Endothelial cell (in vitro differentiated cells): ENCODE measurements around the gene NFATC1. TPM values are rescaled to one million over a fixed set of nuclear protein-coding genes. Genes with fewer than 3 reads are reported as not detected.

Source experiments
- DNase-seq: peaks from one replicate; pipeline ENCODE4 v3.0.0; 2021; ENCODE audit warnings: low spot score
- H3K27ac Mint-ChIP-seq: one replicate; pipeline ENCODE4 v1.8.0; 2021; ENCODE audit warnings: mixed read lengths, inconsistent platforms; ENCODE audit not compliant: unreplicated experiment
- H3K27me3 Mint-ChIP-seq: one replicate; pipeline ENCODE4 v1.8.0; 2021; ENCODE audit warnings: mild to moderate bottlenecking, moderate library complexity, mixed read lengths, inconsistent platforms; ENCODE audit not compliant: unreplicated experiment
- H3K36me3 Mint-ChIP-seq: one replicate; pipeline ENCODE4 v1.8.0; 2021; ENCODE audit warnings: mild to moderate bottlenecking, low read depth, mixed read lengths, inconsistent platforms; ENCODE audit not compliant: unreplicated experiment
- H3K4me1 Mint-ChIP-seq: one replicate; pipeline ENCODE4 v1.8.0; 2021; ENCODE audit warnings: mild to moderate bottlenecking, mixed read lengths, inconsistent platforms; ENCODE audit not compliant: unreplicated experiment
- H3K4me3 Mint-ChIP-seq: one replicate; pipeline ENCODE4 v1.8.0; 2021; ENCODE audit warnings: mild to moderate bottlenecking, mixed read lengths, inconsistent platforms; ENCODE audit not compliant: unreplicated experiment
- H3K9me3 Mint-ChIP-seq: one replicate; pipeline ENCODE4 v1.8.0; 2021; ENCODE audit warnings: mixed read lengths, inconsistent platforms; ENCODE audit not compliant: unreplicated experiment
- total RNA-seq: library from RNA; stranded (reverse); fragmentation: NEBNext Ultra II Directional; extraction: Animal tissue kit (Norgen Biotek cat#: 25700); gene quantifications from one replicate; pipeline ENCODE4 v1.2.1, GENCODE V29; 2021; ENCODE audit not compliant: unreplicated experiment
- TF ChIP-seq, protein P1 (sequence below): fragments of 200-600 bp; sonication (generic); IDR thresholded peaks from one replicate; pipeline ENCODE4 v1.5.0; 2021; ENCODE audit warnings: antibody characterized with exemption; ENCODE audit not compliant: unreplicated experiment

The NFATC1 gene
- total RNA-seq, 1 donor from 2014 or later = 40.6 TPM

DNA sequence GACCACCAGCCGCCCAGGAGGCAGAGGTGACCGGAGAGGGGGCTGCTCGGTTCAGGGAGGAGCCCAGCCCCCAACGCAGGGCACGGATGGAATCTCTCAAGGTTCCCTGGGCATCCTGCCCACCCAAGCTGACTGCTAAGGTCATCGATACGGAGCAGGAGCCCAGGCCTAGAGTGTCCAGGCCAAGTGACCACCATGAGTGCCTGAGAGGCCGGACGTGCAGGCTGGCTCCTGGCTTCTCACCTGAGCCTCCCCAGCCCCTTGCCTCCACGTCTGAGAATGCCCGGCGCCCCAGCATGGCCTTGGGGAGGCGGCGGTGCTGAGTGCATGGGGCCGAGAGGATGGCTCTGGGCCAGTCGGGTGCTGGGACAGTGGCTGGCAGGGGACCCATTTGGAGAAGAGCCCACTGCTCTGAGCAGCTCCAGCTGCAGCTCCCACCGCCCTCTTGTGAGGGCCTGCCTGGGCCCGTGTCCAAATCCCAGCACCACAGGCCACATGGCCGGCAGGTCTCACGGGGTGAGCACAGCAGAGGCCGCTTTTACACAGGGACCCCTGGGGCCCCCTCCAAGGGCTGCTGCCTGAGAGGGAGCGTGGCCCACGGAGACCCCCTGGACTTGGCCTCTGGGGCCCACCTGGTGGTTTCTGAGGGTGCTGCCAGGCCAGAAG is 181.1 kb downstream of the NFATC1 start:
- Mint-ChIP-seq H3K36me3 (peaks cover 4% of the 10 kb centered on the region), H3K4me3 (no peak overlapping the region), H3K9me3 (no peaks in the 10 kb centered on the region), H3K27me3 (peaks cover 5% of the 10 kb centered on the region), H3K4me1 (no peaks in the 10 kb centered on the region), H3K27ac (no peak overlapping the region)
- TF ChIP-seq, protein P1, sequence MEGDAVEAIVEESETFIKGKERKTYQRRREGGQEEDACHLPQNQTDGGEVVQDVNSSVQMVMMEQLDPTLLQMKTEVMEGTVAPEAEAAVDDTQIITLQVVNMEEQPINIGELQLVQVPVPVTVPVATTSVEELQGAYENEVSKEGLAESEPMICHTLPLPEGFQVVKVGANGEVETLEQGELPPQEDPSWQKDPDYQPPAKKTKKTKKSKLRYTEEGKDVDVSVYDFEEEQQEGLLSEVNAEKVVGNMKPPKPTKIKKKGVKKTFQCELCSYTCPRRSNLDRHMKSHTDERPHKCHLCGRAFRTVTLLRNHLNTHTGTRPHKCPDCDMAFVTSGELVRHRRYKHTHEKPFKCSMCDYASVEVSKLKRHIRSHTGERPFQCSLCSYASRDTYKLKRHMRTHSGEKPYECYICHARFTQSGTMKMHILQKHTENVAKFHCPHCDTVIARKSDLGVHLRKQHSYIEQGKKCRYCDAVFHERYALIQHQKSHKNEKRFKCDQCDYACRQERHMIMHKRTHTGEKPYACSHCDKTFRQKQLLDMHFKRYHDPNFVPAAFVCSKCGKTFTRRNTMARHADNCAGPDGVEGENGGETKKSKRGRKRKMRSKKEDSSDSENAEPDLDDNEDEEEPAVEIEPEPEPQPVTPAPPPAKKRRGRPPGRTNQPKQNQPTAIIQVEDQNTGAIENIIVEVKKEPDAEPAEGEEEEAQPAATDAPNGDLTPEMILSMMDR = no peak
- no peak for DNase-seq

- Mint-ChIP-seq H3K27ac (no peak overlapping the region), H3K9me3 (no peaks in the 10 kb centered on the region), H3K4me1 (no peaks in the 10 kb centered on the region), H3K4me3 (no peak overlapping the region), H3K27me3 (peaks cover 5% of the 10 kb centered on the region), H3K36me3 (no peaks in the 10 kb centered on the region)
- DNase-seq = no peak
- TF ChIP-seq, protein P1 = no peak
Measured at GRCh38 chr18:79577451-79578395, 182.0 kb downstream of the NFATC1 start.

DNA sequence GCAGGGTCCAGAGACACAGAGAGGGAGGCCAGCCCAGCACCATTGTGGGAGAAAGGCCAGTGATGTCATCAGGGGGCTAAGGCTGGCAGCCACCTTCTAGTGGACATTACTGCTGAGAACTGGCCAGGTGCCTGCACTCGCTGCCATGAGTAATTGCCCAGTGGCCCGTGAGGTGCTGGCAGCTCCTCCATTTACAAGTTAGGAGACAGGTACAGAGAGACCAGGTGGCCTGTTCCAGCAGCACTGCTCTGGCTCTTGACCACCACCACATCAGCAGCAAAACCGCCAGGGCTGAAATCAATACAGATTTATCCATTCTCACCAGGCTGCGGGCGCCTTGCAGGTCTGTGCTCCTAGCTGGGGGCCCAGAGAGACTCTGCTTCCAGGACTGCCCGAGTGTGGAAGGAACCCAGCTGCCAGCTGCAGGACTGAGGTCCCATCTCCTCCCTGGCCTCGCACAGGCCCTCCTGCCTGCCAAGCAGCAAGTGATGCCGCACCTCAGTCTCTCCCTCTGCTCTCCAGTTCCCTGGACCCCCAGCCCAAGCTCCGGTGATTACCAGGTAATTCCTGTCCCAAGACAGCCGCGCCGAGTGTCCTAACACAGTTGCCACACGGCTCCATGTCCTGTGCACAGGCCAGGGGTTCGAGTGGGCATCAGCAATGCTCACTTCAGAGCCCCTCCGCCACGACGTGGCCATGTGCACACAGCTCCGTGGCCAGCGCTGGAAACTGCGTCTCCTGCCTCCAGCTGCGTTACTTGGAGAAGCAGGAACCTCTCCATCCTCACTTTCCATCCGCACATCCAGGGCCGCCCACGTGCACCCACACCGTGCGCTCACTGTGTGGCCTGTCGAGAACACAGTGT is 182.9 kb downstream of the NFATC1 start:
- Mint-ChIP-seq H3K9me3 (no peaks in the 10 kb centered on the region), H3K4me3 (no peak overlapping the region), H3K4me1 (no peaks in the 10 kb centered on the region), H3K27ac (no peak overlapping the region), H3K36me3 (no peaks in the 10 kb centered on the region), H3K27me3 (peaks cover 9% of the 10 kb centered on the region)
- no peak for DNase-seq
- TF ChIP-seq, protein P1 = no peak
